HCT116 (cell line): ENCODE measurements around the gene RTF2. TPM values are rescaled to one million over a fixed set of nuclear protein-coding genes. Genes with fewer than 3 reads are reported as not detected.

Experiments
- ATAC-seq: fragments of 200-7000 bp; cut with Tn5 transposase; 2 replicates; pipeline ENCODE4 v1.9.1; 2020; ENCODE audit warnings: mild to moderate bottlenecking, moderate library complexity
- BruUV-seq: library from RNA; stranded (reverse); fragments of 400-500 nt; replicated peaks from 2 replicates; lab custom pipeline; 2021; lab: Mats Ljungman, UMichigan
- CTCF ChIA-PET: fragments of 300-600 bp; sonication (Branson Sonifier 250); formaldehyde crosslinking; loops from one replicate; lab custom pipeline; 2021; ENCODE audit warnings: antibody characterized with exemption; lab: Charles Lee
- POLR2A ChIA-PET: fragments of 300-600, 350-600 bp; sonication (Branson Sonifier 250); formaldehyde crosslinking; loops from one replicate; lab custom pipeline; 2021; ENCODE audit warnings: antibody characterized with exemption; lab: Charles Lee
- RAD21 ChIA-PET, 2 experiments: fragments of 300-600 bp; sonication (Branson Sonifier 250); formaldehyde crosslinking; loops; one replicate each; lab custom pipeline; 2023; ENCODE audit warnings: low total read pairs in 2 of 2; ENCODE audit not compliant: uncharacterized antibody in 2 of 2, unreplicated experiment in 2 of 2, low non-redundant PET in 1 of 2; lab: Charles Lee
- DNase-seq: peaks from one replicate; pipeline ENCODE4 v3.0.0-alpha.2; 2010; ENCODE audit warnings: low read depth, low spot score
- H2AFZ ChIP-seq: fragments of 200-600 bp; shearing (Covaris generic), sonication (generic); 2 replicates; pipeline ENCODE4 v1.6.1; 2017; ENCODE audit warnings: low read depth, mixed run types, mixed read lengths, antibody characterized with exemption, low read length; ENCODE audit not compliant: poor library complexity, severe bottlenecking
- H3K27ac ChIP-seq: 2 replicates; pipeline ENCODE4 v1.5.1; 2012; ENCODE audit warnings: low read depth, low read length
- H3K27me3 ChIP-seq: fragments of 200-600 bp; sonication (generic); 2 replicates; pipeline ENCODE4 v1.6.1; 2016; ENCODE audit warnings: mixed run types, low read length, mixed read lengths; ENCODE audit not compliant: insufficient read depth
- H3K36me3 ChIP-seq, 2 experiments: fragments of 200-500 bp in 1 of 2; fragments of 200-600 bp in 1 of 2; sonication (Bioruptor generic) in 1 of 2; sonication (generic) in 1 of 2; 2 replicates each; pipeline versions ENCODE4 v1.5.1 to v1.6.1; 2014 to 2016; ENCODE audit warnings: low read length in 2 of 2, inconsistent platforms in 1 of 2, mixed read lengths in 1 of 2, mixed run types in 1 of 2; ENCODE audit not compliant: insufficient read depth in 2 of 2, control insufficient read depth in 1 of 2
- H3K4me1 ChIP-seq, 2 experiments: fragments of 200-600 bp in 1 of 2; sonication (generic) in 1 of 2; 2 replicates each; pipeline versions ENCODE4 v1.5.1 to v1.6.1; 2012 to 2017; ENCODE audit warnings: low read length in 2 of 2, inconsistent platforms in 1 of 2, mild to moderate bottlenecking in 1 of 2, mixed read lengths in 1 of 2, mixed run types in 1 of 2, moderate library complexity in 1 of 2; ENCODE audit not compliant: insufficient read depth in 2 of 2, control insufficient read depth in 1 of 2
- H3K4me2 ChIP-seq: fragments of 200-600 bp; sonication (generic); 2 replicates; pipeline ENCODE4 v1.6.1; 2017; ENCODE audit warnings: mixed run types, low read length, mixed read lengths
- H3K4me3 ChIP-seq, 2 experiments: fragments of 200-600 bp in 1 of 2; sonication (generic) in 1 of 2; replicated peaks in 1 of 2; 2 replicates each; pipeline ENCODE4 v1.5.1; 2011 to 2016; ENCODE audit warnings: low read length in 2 of 2, control low read depth in 1 of 2, low read depth in 1 of 2, mild to moderate bottlenecking in 1 of 2, mixed read lengths in 1 of 2, mixed run types in 1 of 2
- H3K79me2 ChIP-seq: fragments of 200-600 bp; sonication (generic); 2 replicates; pipeline ENCODE4 v1.6.1; 2017; ENCODE audit warnings: mild to moderate bottlenecking, mixed run types, low read length, moderate library complexity, mixed read lengths; ENCODE audit not compliant: insufficient read depth
- H3K9ac ChIP-seq: fragments of 200-600 bp; sonication (generic); 2 replicates; pipeline ENCODE4 v1.6.1; 2016; ENCODE audit warnings: low read length, mixed read lengths
- H3K9me2 ChIP-seq: fragments of 200-600 bp; sonication (generic), shearing (Covaris generic); 2 replicates; pipeline ENCODE4 v1.6.1; 2017; ENCODE audit warnings: mixed run types, mild to moderate bottlenecking, moderate library complexity; ENCODE audit not compliant: insufficient read depth
- H3K9me3 ChIP-seq, 2 experiments: fragments of 200-500 bp in 1 of 2; fragments of 200-600 bp in 1 of 2; sonication (Bioruptor generic) in 1 of 2; sonication (generic) in 1 of 2; 2 replicates each; pipeline ENCODE4 v1.6.1; 2014 to 2017; ENCODE audit warnings: low read length in 2 of 2, mixed read lengths in 2 of 2, inconsistent platforms in 1 of 2, low read depth in 1 of 2, mild to moderate bottlenecking in 1 of 2, mixed run types in 1 of 2, moderate library complexity in 1 of 2; ENCODE audit not compliant: control insufficient read depth in 1 of 2, insufficient read depth in 1 of 2
- H4K20me1 ChIP-seq: fragments of 200-600 bp; sonication (generic), shearing (Covaris generic); 2 replicates; pipeline ENCODE4 v1.6.1; 2017; ENCODE audit warnings: mixed run types, mild to moderate bottlenecking, moderate library complexity; ENCODE audit not compliant: insufficient read depth
- CTCF ChIP-seq, 3 experiments: fragments of 200-600 bp in 1 of 3; sonication (generic) in 1 of 3; IDR thresholded peaks in 2 of 3; conservative IDR thresholded peaks in 1 of 3; 2 replicates each; pipeline ENCODE4 v1.5.1; 2012 to 2017; ENCODE audit warnings: low read depth in 2 of 3, low read length in 2 of 3, antibody characterized with exemption in 1 of 3, borderline replicate concordance in 1 of 3, control low read depth in 1 of 3, mild to moderate bottlenecking in 1 of 3, mixed read lengths in 1 of 3, mixed run types in 1 of 3, moderate library complexity in 1 of 3; ENCODE audit not compliant: insufficient read depth in 1 of 3
- ELF1 ChIP-seq: IDR thresholded peaks from 2 replicates; pipeline ENCODE4 v1.6.1; 2012; ENCODE audit warnings: low read depth, borderline replicate concordance
- EZH2phosphoT487 ChIP-seq: fragments of 200-600 bp; IDR thresholded peaks from 2 replicates; pipeline ENCODE4 v1.6.1; 2018; ENCODE audit warnings: antibody characterized with exemption, borderline replicate concordance
- JUND ChIP-seq: IDR thresholded peaks from 2 replicates; pipeline ENCODE4 v1.6.1; 2012
- RAD21 ChIP-seq: IDR thresholded peaks from 2 replicates; pipeline ENCODE4 v1.6.1; 2012; ENCODE audit warnings: low read depth, mild to moderate bottlenecking
- TCF7L2 ChIP-seq: IDR thresholded peaks from 2 replicates; pipeline ENCODE4 v1.7.0; 2011; ENCODE audit warnings: borderline replicate concordance, inconsistent platforms; ENCODE audit not compliant: insufficient read depth, insufficient read length; ENCODE audit errors: extremely low read depth
- ZNF274 ChIP-seq: fragments of 200-500 bp; sonication (Bioruptor generic); IDR thresholded peaks from 2 replicates; pipeline ENCODE4 v1.6.1; 2014; ENCODE audit warnings: mild to moderate bottlenecking, low read depth, low read length, inconsistent platforms
- intact Hi-C: fragments of 100-400 bp; cut with micrococcal nuclease; formaldehyde crosslinking; loops from 2 replicates; pipeline ENCODE4 v1.10.0; 2022
- total RNA-seq: library from RNA; stranded (reverse); gene quantifications from one replicate; pipeline ENCODE4 v1.2.1, GENCODE V29; 2021; ENCODE audit not compliant: unreplicated experiment
- TF ChIP-seq, protein P1 (sequence below): IDR thresholded peaks from 2 replicates; pipeline ENCODE4 v1.6.1; 2011; ENCODE audit warnings: mild to moderate bottlenecking, low read length, moderate library complexity; ENCODE audit not compliant: insufficient replicate concordance; ENCODE audit errors: extremely low read depth
- TF ChIP-seq, protein P2 (sequence below): IDR thresholded peaks from 2 replicates; pipeline ENCODE4 v1.6.1; 2012

RTF2 gene
- total RNA-seq, 1 experiment from 2014 or later = 73.8 TPM

DNA sequence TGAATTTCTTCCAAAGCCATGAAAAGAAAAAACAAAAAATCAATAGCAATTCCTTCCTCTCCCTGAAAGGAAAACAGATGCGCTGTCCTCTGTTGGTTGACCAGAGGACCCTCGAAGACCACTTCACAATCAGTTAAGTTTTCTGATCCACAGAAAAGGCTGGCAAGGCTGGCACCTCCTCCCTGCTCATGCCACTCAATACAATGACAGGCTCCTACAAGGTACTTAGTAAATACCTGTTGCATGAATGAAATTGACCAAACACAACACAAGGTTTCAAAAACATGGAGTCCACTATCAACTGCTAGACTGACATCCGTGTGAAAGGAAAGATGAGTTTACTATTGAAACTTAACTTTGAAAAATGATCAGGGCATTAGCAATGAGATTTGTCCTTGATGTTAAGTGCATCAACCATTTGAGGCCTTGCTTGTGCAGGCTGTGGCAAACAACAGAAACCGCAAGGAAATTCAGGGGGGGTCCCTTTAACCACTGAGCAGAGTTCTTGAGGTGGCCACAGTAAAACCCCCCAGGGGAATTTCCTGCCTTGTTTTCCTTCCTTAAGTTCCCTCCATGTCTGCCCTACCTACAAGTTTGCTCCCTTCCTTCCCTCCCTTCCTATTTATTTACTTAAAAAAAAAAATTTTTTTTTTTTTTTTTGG is 27.9 kb upstream of the RTF2 start:
- Histone ChIP-seq H3K4me2 (no peak overlapping the region), H2AFZ (no peak overlapping the region), H3K27ac (no peak overlapping the region), H3K27me3 (no peaks in the 10 kb centered on the region), H3K4me1 (no peaks in the 10 kb centered on the region), H3K9me3 (no peaks in the 10 kb centered on the region), H3K36me3 (no peaks in the 10 kb centered on the region), H3K9ac (no peak overlapping the region), H3K9me2 (no peaks in the 10 kb centered on the region), H3K4me3 (no peak overlapping the region), H4K20me1 (no peaks in the 10 kb centered on the region), H3K79me2 (no peaks in the 10 kb centered on the region)
- ChIA-PET RAD21 (no interaction called here), POLR2A (no interaction called here), CTCF (no interaction called here)
- TF ChIP-seq, protein P1, sequence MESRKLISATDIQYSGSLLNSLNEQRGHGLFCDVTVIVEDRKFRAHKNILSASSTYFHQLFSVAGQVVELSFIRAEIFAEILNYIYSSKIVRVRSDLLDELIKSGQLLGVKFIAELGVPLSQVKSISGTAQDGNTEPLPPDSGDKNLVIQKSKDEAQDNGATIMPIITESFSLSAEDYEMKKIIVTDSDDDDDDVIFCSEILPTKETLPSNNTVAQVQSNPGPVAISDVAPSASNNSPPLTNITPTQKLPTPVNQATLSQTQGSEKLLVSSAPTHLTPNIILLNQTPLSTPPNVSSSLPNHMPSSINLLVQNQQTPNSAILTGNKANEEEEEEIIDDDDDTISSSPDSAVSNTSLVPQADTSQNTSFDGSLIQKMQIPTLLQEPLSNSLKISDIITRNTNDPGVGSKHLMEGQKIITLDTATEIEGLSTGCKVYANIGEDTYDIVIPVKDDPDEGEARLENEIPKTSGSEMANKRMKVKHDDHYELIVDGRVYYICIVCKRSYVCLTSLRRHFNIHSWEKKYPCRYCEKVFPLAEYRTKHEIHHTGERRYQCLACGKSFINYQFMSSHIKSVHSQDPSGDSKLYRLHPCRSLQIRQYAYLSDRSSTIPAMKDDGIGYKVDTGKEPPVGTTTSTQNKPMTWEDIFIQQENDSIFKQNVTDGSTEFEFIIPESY = no peak
- no peak for TF ChIP-seq JUND
- BruUV-seq = no TSS peak
- DNase-seq (no peak), ATAC-seq (no peak)
- intact Hi-C loops = no loop called here

DNA sequence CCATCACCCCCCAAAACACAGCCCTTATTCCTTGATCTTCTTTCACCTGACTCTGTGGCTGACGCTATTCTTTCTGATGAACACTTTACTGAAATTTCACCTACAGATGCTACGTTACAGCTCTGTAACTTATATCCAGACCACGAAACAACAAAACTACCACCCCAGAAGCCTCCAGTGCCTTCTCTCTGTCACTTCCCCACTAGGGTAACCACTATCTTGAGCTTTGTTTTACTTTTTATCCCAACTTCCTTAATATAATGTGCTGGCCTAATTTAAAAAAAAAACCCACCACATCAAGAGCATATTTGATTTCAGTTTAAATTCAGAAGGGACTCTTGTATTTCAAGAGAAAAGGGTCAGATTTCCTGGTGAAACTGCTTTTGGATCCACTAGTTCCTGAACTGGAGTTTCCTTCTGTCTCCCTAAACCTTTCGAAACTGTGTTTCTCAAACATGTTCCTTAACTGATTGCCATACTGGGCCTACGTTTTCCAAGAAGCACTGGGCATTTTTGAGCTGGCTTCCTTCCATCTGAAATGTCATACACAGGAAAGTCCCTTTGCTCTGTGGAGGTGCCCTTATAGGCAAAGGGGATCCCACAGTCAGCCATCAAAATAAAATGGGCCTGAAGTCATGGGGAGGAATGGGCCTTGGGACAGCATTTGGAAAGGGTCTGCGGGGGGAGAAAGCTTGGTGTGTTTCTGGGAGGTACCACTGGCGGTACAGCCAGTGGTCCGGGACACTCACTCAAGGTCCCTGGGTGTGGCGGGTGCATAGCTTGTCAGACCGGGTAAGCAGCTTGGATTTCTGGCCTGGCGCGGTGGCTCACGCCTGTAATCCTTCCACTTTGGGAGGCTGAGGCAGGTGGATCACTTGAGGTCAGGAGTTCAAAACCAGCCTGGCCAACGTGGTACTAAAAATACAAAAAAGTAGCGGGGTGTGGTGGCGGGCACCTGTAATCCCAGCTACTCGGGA is 25.8 kb upstream of the RTF2 start:
- DNase-seq = no peak
- no TSS peak for BruUV-seq
- TF ChIP-seq EZH2phosphoT487 = no peak
- TF ChIP-seq ELF1 = no peak
- TF ChIP-seq, protein P1 = no peak
- no peak for TF ChIP-seq ZNF274
- no peak for TF ChIP-seq RAD21
- no peak for TF ChIP-seq JUND
- TF ChIP-seq TCF7L2 = no peak
- TF ChIP-seq, protein P2, sequence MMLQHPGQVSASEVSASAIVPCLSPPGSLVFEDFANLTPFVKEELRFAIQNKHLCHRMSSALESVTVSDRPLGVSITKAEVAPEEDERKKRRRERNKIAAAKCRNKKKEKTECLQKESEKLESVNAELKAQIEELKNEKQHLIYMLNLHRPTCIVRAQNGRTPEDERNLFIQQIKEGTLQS = no peak
- TF ChIP-seq CTCF (IDR thresholded peaks at IDR 0.05 in 2 of 3, conservative IDR thresholded peaks at IDR 0.05 in 1 of 3; ENCODE audit: borderline replicate concordance in 1 of 3, insufficient read depth in 1 of 3, low read depth in 2 of 3, low read length in 2 of 3) = no peak

More for the DNA sequence above, 25.8 kb upstream of the RTF2 start:
- Histone ChIP-seq H3K27me3 (no peaks in the 10 kb centered on the region), H3K4me3 (no peak overlapping the region), H3K79me2 (no peaks in the 10 kb centered on the region), H3K9ac (no peak overlapping the region), H3K4me2 (no peak overlapping the region), H3K27ac (no peak overlapping the region), H3K4me1 (no peaks in the 10 kb centered on the region), H3K9me3 (no peaks in the 10 kb centered on the region), H2AFZ (no peak overlapping the region), H4K20me1 (no peaks in the 10 kb centered on the region), H3K9me2 (no peaks in the 10 kb centered on the region), H3K36me3 (no peaks in the 10 kb centered on the region)
- no peak for ATAC-seq
- ChIA-PET CTCF (no interaction called here), RAD21 (no interaction called here), POLR2A (no interaction called here)
- intact Hi-C loops = no loop called here
